ENCODE data around the gene TTLL8. TPM values are rescaled to one million over a fixed set of nuclear protein-coding genes. Genes with fewer than 3 reads are reported as not detected.

The TTLL8 gene
- total and polyA plus RNA-seq, 5 experiments from 2014 or later = not detected

DNA sequence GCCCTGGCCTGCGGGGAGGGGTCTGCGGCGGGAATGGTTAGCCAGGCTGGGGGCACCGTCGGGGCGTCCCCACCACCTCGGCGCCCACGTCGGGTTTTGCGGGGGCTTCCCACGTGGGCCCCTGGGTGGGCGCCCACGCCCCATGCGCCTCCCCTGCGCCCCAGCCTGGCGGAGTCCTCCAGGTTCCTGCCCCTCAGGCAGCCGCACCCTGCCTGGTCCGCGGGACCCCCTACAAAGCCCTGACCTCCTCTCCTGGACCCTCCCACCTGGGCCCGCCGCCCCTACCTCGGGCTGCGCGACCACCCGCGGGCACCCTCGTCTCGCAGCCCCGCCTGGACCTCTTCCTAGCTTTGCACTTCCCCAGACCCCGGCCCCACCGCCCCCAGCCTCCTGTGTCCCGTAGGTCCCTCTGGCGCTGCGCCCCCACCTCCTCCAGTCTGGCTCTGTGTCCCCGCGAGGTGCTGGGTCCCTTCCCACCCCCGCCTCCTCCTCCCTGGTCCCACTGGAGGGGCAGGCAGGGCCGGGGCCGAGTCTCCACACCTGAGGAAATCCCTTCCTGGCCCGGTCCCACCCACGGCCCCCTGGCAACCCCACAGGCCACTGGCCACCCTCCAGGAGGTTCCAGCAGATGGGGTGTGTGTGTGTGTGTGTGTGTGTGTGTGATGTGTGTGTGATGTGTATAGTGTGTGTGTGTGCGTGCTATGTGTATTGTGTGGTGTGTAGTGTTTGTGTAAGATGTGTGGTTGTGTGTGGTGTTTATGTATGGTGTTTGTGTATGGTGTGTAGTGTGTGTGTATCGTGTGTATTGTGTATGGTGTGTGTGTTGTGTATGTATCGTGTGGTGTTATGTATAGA is 85.7 kb downstream of the TTLL8 start:
- DNase-seq = peak in 4 of 10 donors; percentile 0 to 59 (median 12)
- Mint-ChIP-seq H3K9me3 (no peaks in the 10 kb centered on the region), H3K4me1 (peaks cover 16 to 35% (median 31%) of the 10 kb centered on the region in 4 donors), H3K27ac (no peak overlapping the region), H3K27me3 (peaks cover 0 to 1% (median 0%) of the 10 kb centered on the region in 5 donors), H3K36me3 (no peaks in the 10 kb centered on the region), H3K4me3 (peak overlapping the region in 1 of 10 donors; percentile 27)
- no peak for ATAC-seq
- POLR2A ChIA-PET = interaction anchor here (1.5 to 4.0 kb wide), 2 partner anchors 11 to 12 kb away, joined by 5 to 54 read pairs; partner anchors contain the start of gene PIM3

DNA sequence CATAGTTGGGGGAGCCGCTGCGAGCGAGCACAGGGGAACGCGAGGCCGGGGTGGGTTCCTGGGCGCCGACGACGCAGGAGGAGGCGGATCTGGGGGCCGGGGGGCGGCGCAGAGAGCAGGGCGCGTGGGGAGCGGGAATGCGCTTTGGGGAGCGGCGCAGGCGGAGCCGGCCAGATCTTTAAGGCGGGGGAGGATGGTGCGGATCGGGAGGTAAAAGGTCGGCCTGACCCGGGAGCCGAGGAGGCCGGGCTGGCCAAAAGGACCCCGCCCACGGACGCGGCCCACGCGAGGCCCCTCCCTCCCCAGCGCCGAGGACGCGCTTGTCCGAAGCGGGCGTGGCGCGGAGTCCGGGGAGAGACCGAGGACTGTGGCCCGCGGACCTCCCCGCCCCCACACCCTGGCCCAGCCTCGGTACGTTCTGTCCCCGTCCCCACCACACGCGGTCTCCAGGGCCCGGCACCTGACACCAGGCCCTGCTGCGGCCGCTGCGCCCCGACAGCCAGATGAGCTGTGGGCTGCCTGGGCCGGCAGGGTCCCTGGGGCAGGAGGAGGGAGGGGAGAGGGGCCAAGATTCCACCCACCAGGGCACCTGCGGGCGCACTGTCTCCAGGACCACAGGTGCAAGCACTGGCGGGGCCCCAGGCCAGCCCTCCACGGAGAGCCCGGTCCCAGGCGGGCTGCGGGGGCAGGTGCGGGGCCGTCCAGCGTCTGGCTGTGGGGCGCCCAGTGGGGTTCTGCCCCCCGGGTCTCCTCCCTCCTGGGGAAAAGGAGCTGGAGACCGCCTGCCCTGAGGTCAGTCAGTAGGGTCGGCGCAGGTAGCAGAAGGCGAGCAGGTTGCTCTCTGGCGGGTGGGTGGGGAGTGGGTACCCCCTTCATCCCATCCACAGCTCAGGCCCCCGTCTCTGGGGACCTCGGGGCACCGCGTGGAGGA is 86.6 kb downstream of the TTLL8 start:
- POLR2A ChIA-PET = interaction anchor here (1.0 to 4.0 kb wide), 5 partner anchors 11 to 36 kb away, joined by 3 to 54 read pairs (median 5); partner anchors contain the start of gene PIM3
- peak overlapping the region; percentile 84 to 97 (median 95) for H3K27ac Mint-ChIP-seq
- H3K9me3 Mint-ChIP-seq = no peaks in the 10 kb centered on the region
- peak overlapping the region; percentile 79 to 90 (median 86) for H3K4me3 Mint-ChIP-seq
- H3K36me3 Mint-ChIP-seq = no peaks in the 10 kb centered on the region
- H3K4me1 Mint-ChIP-seq = peaks cover 12 to 34% (median 32%) of the 10 kb centered on the region in 4 donors
- DNase-seq (peak in 5 of 10 donors; percentile 16 to 63 (median 58)), ATAC-seq (peak; percentile 62 to 76)
- peaks cover 0 to 1% (median 0%) of the 10 kb centered on the region in 5 donors for H3K27me3 Mint-ChIP-seq

DNA sequence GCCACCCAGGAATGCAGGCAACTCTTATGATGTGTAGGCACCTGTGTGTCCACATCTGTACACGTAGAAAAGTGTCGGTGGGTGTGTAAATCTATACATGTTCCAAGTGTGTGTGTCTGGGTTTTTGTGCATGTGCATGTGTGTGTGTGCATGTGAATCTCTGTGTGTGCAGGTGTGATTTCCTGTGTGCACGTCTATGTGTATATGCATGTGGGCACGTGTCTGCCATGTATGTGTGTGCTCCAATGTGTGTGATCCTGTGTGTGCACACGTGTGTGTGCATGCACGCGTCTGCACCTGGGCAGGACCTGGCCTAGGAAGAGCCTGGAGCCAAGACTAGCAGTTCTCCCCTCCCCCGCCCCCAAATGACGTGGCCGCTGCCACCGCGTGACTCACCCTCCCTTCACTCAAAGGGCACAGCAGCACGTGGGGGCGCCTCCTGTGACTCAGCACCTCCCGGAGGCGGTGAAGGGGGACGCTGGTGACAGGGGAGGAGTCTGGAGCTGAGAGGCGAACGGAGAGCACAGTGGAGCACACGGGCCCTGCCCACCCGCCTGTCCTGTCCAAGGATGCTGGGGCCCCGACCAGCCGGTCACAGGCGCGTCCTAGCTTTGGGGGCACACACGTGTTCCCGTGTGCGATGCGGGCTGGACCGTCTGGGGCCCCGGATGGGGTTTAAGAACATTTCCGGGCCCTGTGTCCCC is 87.4 kb downstream of the TTLL8 start:
- peaks cover 0 to 1% (median 0%) of the 10 kb centered on the region in 5 donors for H3K27me3 Mint-ChIP-seq
- ATAC-seq (peak; percentile 89), DNase-seq (peak; percentile 79 to 96 (median 87))
- POLR2A ChIA-PET = interaction anchor here (1.0 to 4.0 kb wide), 5 partner anchors 10 to 36 kb away, joined by 3 to 54 read pairs (median 5); partner anchors contain the start of gene PIM3
- H3K4me1 Mint-ChIP-seq = peaks cover 10 to 34% (median 32%) of the 10 kb centered on the region in 4 donors
- H3K4me3 Mint-ChIP-seq = peak overlapping the region; percentile 79 to 90 (median 86)
- H3K27ac Mint-ChIP-seq = peak overlapping the region; percentile 84 to 97 (median 95)
- H3K36me3 Mint-ChIP-seq = no peaks in the 10 kb centered on the region
- no peaks in the 10 kb centered on the region for H3K9me3 Mint-ChIP-seq

GRCh38 chr22:49969751-49970527 is 88.2 kb downstream of the TTLL8 start:
- Mint-ChIP-seq H3K9me3 (no peaks in the 10 kb centered on the region), H3K27ac (peak overlapping the region; percentile 84 to 97 (median 95)), H3K4me1 (peaks cover 4 to 31% (median 27%) of the 10 kb centered on the region in 4 donors), H3K27me3 (peaks cover 0 to 1% (median 0%) of the 10 kb centered on the region in 5 donors), H3K4me3 (peak overlapping the region in 9 of 10 donors; percentile 80 to 90 (median 86)), H3K36me3 (no peaks in the 10 kb centered on the region)
- ATAC-seq (no peak), DNase-seq (peak in 5 of 10 donors; percentile 0 to 55 (median 11))
- POLR2A ChIA-PET = interaction anchor here (1.3 to 4.0 kb wide), 3 partner anchors 10 to 34 kb away, joined by 3 to 54 read pairs (median 7); partner anchors contain the start of gene PIM3

DNA sequence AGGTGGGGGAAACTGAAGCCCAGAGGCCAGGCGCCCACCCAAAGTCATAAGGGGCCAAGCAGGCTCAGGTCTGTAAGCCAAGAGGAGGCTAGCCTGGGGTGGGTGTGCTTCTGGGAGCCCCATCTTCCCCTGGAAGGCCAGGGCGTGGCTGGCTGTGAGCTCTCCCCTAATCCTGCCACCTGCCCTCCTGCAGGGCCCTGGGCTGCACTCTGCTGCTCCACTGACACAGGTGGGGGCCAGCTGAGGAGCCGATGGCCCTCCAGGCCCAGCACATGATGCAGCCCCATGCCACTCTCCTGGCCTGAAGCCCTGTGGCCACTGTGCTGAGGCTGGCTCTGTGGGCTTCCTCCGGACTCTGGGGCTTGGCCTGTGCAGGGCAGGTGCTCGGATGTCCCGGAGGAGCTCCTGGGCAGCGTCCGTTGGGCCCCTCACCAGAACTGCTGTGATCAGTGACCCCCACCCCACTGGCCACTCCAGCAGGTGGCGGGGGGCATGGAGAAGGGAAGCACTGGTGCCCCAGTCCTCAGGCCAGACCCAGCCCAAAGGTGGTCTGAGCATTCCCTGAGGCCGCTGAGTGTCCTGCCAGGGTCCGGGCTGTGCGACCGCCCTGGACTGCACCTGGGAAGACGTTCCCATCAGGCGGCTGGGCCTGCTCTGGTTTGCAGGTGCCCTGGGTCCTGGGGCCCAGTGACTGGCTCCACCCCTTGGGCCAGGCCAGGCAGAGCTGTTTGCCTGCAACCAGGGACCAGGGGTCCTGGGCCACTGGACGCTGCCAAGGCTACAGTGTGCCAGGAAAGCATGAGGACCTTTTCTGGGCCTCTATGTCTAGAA is 89.1 kb downstream of the TTLL8 start:
- ATAC-seq = no peak
- POLR2A ChIA-PET = interaction anchor here (1.1 to 4.1 kb wide), 3 partner anchors 9 to 32 kb away, joined by 4 to 54 read pairs (median 22); partner anchors contain the start of gene PIM3
- Mint-ChIP-seq H3K4me1 (peaks cover 8 to 38% (median 34%) of the 10 kb centered on the region in 4 donors), H3K27ac (peak overlapping the region in 3 of 10 donors; percentile 44 to 73 (median 47)), H3K4me3 (peak overlapping the region in 1 of 10 donors; percentile 34), H3K36me3 (peaks cover 0 to 4% (median 0%) of the 10 kb centered on the region in 3 donors), H3K27me3 (peaks cover 0 to 1% (median 0%) of the 10 kb centered on the region in 5 donors), H3K9me3 (no peaks in the 10 kb centered on the region)
- DNase-seq = peak in 4 of 10 donors; percentile 2 to 60 (median 10)

Other genes starting within 250 kb of the TTLL8 start
- 10 to 100 TPM; 80.9 to 86.8 TPM for gene BRD1, start 230.4 kb downstream of the TTLL8 start, total RNA-seq
- gene BRD1, start 230.4 kb downstream of the TTLL8 start, polyA plus RNA-seq = 1 to 10 TPM; 1.9 to 3.7 (median 2.2) TPM
- gene ZBED4, start 204.5 kb downstream of the TTLL8 start, total RNA-seq = 10 to 100 TPM; 17.6 to 18.1 TPM
- 10 to 100 TPM in 1 of 3 donors, 1 to 10 TPM in 2; 5.5 to 11.4 (median 8.1) TPM for gene ZBED4, start 204.5 kb downstream of the TTLL8 start, polyA plus RNA-seq
- 10 to 100 TPM; 20.3 to 23.6 TPM for gene ALG12, start 139.9 kb downstream of the TTLL8 start, total RNA-seq
- gene ALG12, start 139.9 kb downstream of the TTLL8 start, polyA plus RNA-seq = 10 to 100 TPM; 10.8 to 17.0 (median 16.9) TPM
- gene CRELD2, start 139.7 kb downstream of the TTLL8 start, total RNA-seq = 10 to 100 TPM; 22.1 to 28.0 TPM
- gene CRELD2, start 139.7 kb downstream of the TTLL8 start, polyA plus RNA-seq = 10 to 100 TPM; 35.8 to 43.6 (median 37.0) TPM
- gene PIM3, start 97.5 kb downstream of the TTLL8 start, total RNA-seq = 10 to 100 TPM; 42.0 to 44.0 TPM
- 10 to 100 TPM; 12.4 to 26.0 (median 13.6) TPM for gene PIM3, start 97.5 kb downstream of the TTLL8 start, polyA plus RNA-seq
- gene IL17REL, start 45.5 kb downstream of the TTLL8 start, total RNA-seq = not detected
- gene IL17REL, start 45.5 kb downstream of the TTLL8 start, polyA plus RNA-seq = not detected
- gene MLC1, start 27.1 kb upstream of the TTLL8 start, total RNA-seq = under 1 TPM; 0.16 to 0.36 TPM
- 1 to 10 TPM in 1 of 3 donors, under 1 TPM in 2; 0.12 to 1.8 (median 0.34) TPM for gene MLC1, start 27.1 kb upstream of the TTLL8 start, polyA plus RNA-seq
- not detected for gene MOV10L1, start 31.7 kb upstream of the TTLL8 start, total RNA-seq
- gene MOV10L1, start 31.7 kb upstream of the TTLL8 start, polyA plus RNA-seq = not detected
- under 1 TPM; 0.25 to 0.26 TPM for gene PANX2, start 112.4 kb upstream of the TTLL8 start, total RNA-seq
- not detected for gene PANX2, start 112.4 kb upstream of the TTLL8 start, polyA plus RNA-seq
- 100 to 1,000 TPM; 103 to 113 TPM for gene TRABD, start 127.6 kb upstream of the TTLL8 start, total RNA-seq
- 10 to 100 TPM; 28.7 to 46.7 (median 31.2) TPM for gene TRABD, start 127.6 kb upstream of the TTLL8 start, polyA plus RNA-seq
- gene SELENOO, start 142.7 kb upstream of the TTLL8 start, total RNA-seq = 10 to 100 TPM; 40.3 to 42.4 TPM
- gene SELENOO, start 142.7 kb upstream of the TTLL8 start, polyA plus RNA-seq = 1 to 10 TPM; 3.1 to 8.8 (median 5.2) TPM
- gene TUBGCP6, start 186.7 kb upstream of the TTLL8 start, total RNA-seq = 100 to 1,000 TPM; 153 to 156 TPM
- gene TUBGCP6, start 186.7 kb upstream of the TTLL8 start, polyA plus RNA-seq = 10 to 100 TPM in 2 of 3 donors, 1 to 10 TPM in 1; 9.3 to 25.2 (median 17.3) TPM
- gene HDAC10, start 193.0 kb upstream of the TTLL8 start, total RNA-seq = 100 to 1,000 TPM; 107 to 114 TPM
- 1 to 10 TPM; 5.4 to 7.8 (median 6.4) TPM for gene HDAC10, start 193.0 kb upstream of the TTLL8 start, polyA plus RNA-seq
- gene MAPK12, start 203.4 kb upstream of the TTLL8 start, total RNA-seq = 1 to 10 TPM; 2.1 to 2.9 TPM
- under 1 TPM in 2 of 3 donors, not detected in 1; 0.02 to 0.03 TPM for gene MAPK12, start 203.4 kb upstream of the TTLL8 start, polyA plus RNA-seq
- gene MAPK11, start 212.1 kb upstream of the TTLL8 start, total RNA-seq = 1 to 10 TPM in 1 of 2 experiments, under 1 TPM in 1; 0.86 to 1.2 TPM
- under 1 TPM; 0.13 to 0.24 (median 0.16) TPM for gene MAPK11, start 212.1 kb upstream of the TTLL8 start, polyA plus RNA-seq
- 10 to 100 TPM; 14.3 to 16.7 TPM for gene PLXNB2, start 249.3 kb upstream of the TTLL8 start, total RNA-seq
- gene PLXNB2, start 249.3 kb upstream of the TTLL8 start, polyA plus RNA-seq = 1 to 10 TPM in 2 of 3 donors, under 1 TPM in 1; 0.72 to 4.1 (median 1.1) TPM